Adrenal gland (tissue), 5 donors: ENCODE measurements around the gene C17orf67.

ENCODE experiments used
- POLR2A ChIP-seq, 2 donors: fragments of 450-650 bp; IDR thresholded peaks; one replicate each; pipeline ENCODE4 v1.6.1; 2017; ENCODE audit warnings: antibody characterized with exemption in 2 of 2, mild to moderate bottlenecking in 2 of 2, moderate library complexity in 1 of 2
- TF ChIP-seq, protein P1 (sequence below), 6 experiments: fragments of 450-650 bp in 4 of 6; fragments of 200-600 bp in 2 of 6; sonication (generic) in 1 of 6; IDR thresholded peaks; 1 replicate in 5 of 6; 2 replicates in 1 of 6; pipeline versions ENCODE4 v1.5.1 to v1.8.0; 2016 to 2021; ENCODE audit warnings: antibody characterized with exemption in 6 of 6, mild to moderate bottlenecking in 2 of 6, moderate library complexity in 1 of 6
- donor health status: DM: no; HTN: no; CAD: no.

DNA sequence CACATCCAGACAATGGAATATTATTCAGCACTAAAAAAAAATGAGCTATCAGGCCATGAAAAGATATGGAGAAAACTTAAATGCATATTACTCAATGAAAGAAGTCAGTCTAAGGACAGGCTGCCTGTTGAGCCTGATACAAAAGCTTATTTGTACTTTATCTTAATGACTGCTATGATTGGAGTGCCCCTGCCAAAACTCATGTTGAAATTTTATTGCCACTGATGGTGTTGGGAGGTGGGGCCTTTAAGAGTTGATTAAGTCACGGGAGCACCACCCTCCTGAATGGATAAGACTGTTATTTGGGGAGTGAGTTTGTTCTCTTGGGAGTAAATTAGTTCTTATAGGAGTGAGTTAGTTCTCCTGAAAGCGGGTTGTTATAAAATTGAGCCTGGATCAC is 9.9 kb downstream of the C17orf67 start:
- TF ChIP-seq, protein P1, sequence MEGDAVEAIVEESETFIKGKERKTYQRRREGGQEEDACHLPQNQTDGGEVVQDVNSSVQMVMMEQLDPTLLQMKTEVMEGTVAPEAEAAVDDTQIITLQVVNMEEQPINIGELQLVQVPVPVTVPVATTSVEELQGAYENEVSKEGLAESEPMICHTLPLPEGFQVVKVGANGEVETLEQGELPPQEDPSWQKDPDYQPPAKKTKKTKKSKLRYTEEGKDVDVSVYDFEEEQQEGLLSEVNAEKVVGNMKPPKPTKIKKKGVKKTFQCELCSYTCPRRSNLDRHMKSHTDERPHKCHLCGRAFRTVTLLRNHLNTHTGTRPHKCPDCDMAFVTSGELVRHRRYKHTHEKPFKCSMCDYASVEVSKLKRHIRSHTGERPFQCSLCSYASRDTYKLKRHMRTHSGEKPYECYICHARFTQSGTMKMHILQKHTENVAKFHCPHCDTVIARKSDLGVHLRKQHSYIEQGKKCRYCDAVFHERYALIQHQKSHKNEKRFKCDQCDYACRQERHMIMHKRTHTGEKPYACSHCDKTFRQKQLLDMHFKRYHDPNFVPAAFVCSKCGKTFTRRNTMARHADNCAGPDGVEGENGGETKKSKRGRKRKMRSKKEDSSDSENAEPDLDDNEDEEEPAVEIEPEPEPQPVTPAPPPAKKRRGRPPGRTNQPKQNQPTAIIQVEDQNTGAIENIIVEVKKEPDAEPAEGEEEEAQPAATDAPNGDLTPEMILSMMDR (IDR thresholded peaks at IDR 0.05), result no peak
- TF ChIP-seq POLR2A (IDR thresholded peaks at IDR 0.05), result no peak
